Stimulated activated CD4-positive, alpha-beta T cell treated with anti-CD3 and anti-CD28 coated beads, Interleukin-1b, Interleukin-23, amount 100 ng/mL, for 4 hours (primary cell): ENCODE data around the gene WDR87.
A peak's percentile ranks its signal among the peaks of the same experiment; 100 is the strongest.

ENCODE experiments used
- DNase-seq, 2 donors: peaks; one replicate each; pipeline ENCODE4 v3.0.0-alpha.2; 2020; ENCODE audit warnings: low read depth in 2 of 2

Gene WDR87

DNA sequence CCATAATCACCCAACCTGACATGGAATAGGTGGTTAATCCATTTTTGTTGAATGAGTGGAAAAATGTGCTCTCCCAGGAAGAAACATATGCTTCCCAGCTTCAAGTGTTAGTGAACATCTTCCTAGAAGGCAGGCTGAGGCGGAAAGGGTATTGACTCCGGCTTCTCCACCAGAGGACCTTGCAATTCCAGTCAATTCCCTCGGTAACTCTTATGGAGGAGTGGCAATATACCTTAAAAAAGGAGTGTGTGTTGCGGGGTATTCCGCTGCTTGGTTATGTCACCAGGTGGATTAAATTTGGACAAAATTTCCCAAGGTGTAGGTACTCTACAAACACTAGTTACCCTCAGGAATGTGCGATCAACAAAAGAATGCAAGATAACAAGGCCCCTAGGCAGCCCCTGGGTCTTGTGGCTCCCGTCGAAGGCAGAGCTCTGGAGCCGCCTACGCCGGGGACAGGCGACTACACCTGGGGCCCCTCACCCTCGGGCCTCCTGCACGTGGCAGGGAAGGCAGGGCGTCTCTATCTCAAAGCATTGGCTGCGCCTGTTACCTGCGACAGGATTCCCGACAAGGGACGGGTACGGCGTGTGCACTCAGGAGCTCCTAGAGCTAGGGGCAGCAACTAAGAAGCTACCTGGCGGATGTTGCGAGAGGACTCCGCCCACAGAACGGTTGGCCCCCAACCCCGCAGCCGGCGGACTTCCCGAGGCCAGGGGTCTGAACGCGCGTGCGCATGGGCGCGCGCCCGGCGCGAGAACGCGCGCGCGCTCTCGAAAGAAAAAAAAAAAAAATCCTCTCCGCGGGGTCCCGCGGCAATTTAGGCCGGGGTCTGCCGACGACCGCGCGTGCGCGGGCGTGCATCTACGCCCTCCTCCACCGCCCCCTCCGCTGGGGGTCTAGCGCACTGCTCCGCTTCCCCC is at the start of gene WDR87:
Gene WDR87 (minus strand): TSS at position 649 of the 923 bp plus-strand sequence. CDS start 8,355 bp downstream, outside the sequence.
- DNase-seq: peak; percentile 25 to 35

DNA sequence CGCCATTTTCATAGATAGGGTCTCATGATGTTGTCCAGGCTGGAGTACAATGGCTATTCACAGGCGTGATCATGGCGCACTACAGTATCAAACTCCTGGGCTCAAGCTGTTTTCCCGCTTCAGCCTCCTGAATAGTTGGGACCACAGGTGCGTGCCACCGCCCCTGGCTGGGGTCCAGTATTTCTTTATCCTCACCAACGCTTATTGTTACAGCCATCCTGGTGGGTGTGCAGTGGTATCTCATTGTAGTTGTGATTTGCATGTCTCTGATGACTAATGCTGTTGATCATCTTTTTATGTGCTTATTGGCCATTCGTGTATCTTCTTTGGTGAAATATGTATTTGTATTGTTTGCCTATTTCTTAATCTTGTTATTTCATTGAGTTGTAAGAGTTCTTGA is 49.6 kb upstream of the WDR87 start:
- DNase-seq: no peak

DNA sequence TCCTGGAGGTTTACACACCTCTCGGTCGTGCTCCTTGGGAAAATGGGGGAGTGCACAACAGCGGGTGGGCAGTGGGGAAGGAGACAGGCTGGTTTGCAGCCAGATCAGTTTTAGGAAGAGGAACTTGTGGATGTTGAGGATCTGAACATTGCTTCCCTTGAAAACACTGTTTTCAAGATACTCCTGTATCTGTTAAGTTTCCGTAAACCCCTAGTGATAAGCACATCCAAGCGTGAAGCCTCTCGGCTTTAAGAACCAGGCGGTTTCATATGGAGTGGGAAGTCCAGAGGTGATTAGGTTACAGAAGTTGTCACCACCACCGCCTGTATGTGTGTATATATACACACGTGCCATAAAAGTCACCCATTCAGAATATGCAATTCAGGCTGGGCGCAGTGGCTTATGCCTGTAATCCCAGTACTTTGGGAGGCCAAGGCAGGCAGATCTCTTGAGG is 48.1 kb upstream of the WDR87 start:
- no peak for DNase-seq

DNA sequence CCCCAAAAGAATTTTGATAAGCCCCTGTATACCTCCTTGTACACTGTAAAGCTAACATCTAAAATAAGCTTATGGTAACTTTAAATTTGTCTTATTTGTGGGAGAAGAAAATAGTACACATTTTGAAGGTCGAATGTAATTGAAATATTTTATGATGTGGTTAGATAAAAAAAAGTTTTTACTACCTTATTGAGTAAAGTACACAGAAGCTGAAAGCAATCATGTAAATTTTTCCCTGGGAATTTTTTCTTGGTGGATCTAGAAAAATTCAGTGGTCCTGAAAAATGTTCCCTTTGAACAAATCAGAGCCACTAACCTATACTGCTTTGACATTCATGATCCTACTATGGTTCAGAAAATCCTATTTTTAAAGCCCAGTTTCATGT is 47.5 kb upstream of the WDR87 start:
- no peak for DNase-seq

DNA sequence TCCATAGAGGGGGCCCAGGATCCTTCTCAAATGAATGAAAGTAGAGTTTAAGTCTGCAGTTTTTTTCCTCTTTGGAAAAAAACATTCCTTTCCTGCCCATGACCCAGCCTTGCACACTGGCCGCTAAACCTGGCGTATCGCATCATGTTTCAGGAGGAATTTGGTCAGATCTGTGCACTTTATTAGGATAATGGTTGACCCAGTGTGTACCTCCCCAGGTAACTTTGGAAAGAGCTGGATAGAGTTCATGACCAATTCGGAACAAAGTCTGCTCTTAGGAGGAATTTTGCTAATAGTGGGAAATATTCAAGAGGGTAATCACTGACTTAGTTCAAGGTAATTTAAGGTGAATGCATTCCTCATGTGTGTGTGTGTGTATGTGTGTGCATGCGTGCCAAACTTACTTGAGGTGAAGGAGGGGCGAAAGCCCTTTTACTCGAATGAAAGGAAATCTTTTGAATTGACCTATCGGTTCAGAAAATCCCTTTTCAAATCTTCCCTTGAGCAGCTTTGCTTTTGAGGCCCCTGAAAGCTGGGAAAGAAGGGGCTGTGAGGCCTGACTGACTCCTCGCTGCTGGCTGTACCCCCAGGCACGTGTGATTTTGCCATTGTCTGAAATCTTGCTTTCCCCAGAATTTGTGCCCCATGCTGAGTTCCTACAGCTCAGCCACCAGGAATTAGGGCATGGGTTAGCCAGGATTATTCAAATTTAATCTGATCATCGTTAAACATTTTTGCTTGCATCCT is 47.0 kb upstream of the WDR87 start:
- DNase-seq: no peak

DNA sequence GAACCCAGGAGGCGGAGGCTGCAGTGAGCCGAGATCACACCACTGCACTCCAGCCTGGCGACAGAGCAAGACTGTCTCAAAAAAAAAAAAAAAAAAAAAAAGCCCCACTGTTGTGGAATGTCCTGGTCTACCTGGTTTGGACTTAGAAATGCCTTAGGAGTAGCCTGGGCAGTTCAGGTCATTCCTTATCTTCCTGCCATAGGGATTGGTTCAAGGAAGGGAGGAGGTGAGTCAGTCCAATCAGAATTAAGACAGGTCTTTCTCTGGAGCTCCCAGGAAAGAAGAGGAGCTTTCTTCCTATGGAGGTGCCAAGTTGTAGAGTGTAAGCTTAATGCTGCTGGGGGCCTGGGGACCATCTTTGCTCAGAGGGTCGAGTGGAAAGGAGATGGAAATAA is 45.4 kb upstream of the WDR87 start:
- no peak for DNase-seq

DNA sequence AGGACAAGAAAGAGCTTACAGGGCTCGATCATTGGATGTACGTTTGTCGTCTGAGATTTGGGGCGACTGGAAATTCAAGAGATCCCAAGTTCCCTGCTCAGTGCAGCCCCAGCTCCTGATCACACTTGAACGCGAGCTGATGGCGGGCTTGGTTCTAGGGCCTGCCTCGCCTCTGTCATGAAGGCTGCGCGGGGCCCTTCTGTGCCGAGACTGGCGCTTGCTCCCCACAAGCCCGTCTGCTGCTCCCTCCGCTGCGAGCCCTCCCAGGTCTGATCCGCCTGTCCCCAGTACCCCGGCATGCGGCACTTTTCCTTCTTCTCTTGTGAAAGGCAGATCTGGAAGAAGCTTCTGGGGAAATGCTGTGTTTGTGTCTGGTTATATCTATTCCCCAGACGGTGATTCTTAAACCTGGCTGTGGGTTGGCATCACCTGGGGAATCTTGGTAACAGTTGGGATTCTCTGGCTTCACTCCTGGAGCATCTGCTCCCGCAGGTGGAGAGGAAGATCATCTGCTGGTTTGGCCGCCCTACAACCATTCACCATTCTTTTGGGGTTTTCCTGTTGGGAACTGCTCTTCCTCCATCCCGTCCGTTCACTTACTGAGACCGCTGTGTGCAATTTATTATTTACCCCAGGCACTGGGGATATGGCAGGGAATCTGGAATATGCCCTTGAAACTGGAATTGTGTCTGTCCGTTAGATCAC is 44.2 kb upstream of the WDR87 start:
- DNase-seq: no peak

DNA sequence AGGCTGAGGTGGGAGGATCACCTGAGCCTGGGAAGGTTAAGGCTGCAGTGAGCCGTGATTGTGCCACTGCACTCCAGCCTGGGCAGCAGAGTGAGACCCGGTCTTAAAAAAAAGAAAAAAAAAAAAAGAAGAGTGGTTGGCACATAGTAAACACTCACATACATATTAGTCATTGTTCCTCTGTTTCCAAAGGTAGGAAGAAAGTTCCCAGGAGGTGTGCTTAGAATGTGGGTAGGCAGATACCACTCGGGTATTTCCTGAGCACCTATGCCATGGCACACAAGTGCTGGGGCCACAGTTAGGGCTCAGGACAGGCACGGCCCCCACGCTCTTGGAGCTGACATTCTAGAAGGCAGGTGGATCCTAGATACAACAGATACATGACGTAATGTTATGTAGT is 42.0 kb upstream of the WDR87 start:
- DNase-seq: no peak

DNA sequence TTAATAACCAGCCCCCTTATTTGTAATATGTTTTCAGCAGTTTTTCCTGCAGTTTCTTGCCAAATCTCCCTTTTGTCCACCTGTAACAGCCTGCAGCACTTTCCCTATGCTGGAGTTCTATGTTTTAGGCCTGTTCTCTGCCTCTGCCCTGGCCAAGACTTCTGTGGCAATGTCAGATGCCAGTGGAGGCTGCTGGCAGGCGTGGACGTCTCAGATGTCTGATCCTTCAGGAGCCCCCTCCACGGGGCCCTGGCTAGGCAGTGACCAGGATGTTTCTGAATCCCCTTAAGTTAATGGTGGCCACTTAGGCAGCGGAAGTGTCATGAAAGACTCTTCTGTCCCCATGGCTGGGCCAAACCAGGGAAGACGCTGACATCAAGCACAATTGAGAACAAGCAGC is 41.4 kb upstream of the WDR87 start:
- no peak for DNase-seq

DNA sequence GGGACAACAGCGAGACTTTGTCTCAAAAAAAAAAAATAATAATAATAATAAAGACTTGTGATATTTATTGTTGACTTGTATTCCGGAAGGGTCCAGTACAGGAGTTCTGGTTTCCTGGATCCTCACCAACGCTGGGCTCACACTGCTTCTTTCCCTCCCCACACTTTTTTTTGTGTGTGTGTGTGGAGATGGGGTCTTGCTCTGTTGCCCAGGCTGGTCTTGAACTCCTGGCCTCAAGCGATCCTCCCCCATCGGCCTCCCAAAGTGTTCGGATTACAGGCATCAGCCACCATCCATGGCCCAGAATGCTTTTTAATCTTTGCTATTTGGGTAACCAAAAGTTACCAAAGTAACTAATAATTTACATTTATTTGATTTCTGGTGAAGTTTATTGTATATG is 39.7 kb upstream of the WDR87 start:
- DNase-seq: no peak

DNA sequence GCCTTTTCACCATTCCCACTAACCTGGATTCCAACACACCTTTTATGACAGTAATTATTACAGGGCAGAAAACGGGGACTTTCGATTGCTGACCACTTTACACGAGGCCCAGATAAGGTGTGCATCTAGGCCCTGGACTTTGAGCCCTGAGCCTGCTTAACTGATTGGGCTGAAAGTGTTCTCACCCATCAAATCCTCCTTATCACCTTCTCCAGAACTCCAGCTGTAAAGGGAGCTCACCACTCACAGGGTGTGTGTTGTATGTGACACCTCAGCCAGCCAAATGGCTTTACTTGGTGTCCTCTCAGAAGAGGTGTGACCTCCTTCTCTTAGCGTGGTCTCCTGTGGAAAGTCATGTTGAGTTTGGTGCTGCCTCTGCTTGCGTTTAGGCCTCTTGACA is 37.1 kb upstream of the WDR87 start:
- no peak for DNase-seq

DNA sequence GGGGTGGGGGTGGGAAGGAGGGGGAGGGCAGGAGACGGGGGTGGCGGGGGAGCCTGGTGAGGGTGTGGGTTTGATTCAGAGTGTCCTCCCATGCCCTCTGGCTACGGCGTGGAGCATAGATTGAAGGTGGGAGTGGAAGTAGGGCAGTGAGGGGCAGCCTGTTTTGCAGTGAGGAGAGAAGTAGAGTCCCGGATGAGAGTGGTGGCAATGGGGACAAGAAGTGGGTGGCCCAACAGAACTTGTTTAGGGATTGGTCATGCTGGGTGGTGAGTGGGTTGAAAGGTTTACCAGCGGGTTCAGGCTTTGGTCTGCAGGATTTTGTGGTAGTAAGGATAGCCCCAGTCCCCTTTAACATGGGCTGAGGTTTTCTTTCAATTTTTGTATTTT is 36.1 kb upstream of the WDR87 start:
- no peak for DNase-seq

DNA sequence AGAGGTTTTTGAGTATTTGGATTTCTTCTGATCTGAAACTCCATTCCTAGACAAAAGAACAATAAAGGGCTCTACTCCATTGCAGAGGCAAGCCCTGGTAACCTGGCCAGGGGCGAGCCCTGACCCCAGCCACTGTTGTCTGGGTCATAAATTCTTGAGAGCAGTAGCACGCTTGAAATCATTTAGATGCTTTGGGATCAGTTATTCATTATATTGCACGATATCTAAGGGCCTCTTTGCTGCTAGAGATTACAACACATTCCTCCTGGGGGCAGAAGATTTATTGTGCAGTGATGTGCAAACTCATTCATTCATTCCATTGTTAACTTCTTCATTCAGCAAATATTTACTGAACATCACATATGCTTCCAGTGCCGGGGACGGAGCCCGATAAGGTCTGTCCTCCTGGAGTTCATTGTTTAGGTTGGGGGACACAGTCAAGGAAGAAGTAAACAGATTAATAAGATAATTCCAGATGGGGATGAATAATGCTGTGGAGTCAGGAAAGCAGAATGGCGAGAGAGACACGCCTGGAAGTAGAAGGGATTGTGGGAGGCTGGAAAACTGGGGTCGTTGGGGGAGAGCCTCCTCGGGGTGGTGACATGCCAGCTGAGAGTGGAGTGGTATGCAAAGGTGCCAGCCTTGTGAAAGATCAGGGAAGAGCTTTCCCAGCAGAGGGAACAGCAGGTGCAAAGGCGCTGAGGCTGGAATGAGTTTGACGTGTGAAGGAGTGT is 35.6 kb upstream of the WDR87 start:
- DNase-seq: no peak

DNA sequence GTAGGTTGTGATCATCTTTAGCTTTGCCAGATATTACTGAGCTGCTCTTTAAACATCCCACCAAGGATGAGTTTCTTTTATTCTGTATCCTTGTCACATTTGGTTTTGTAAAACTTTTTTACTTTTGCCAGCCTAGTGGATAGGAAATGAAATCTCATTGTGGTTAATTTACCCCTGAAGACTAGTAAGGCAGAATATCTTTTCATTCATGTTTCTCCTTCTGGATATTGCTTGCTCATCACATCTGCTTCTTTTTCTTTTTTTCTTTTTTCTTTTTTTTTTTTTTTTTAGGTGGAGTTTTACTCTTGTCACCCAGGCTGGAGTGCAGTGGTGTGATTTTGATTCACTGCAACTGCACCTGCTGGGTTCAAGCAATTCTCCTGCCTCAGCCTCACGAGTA is 32.0 kb upstream of the WDR87 start:
- DNase-seq: no peak

DNA sequence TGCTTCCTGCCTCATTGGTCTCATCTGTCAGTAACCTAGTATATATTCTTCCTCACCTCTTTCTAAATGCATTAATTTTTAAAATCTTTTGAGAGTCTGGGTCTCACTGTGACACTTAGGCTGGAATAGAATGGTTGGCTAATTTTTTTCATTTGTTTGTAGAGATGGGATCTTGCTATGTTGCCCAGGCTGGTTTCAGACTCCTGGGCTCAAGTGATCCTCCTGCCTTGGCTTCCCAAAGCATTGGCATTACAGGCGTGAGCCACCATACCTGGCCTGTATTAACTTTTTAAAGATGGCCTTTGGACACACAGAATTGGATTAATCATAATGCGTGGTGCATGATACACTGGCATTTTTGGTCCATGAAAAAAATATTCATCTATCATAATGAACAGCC is 30.5 kb upstream of the WDR87 start:
- no peak for DNase-seq

DNA sequence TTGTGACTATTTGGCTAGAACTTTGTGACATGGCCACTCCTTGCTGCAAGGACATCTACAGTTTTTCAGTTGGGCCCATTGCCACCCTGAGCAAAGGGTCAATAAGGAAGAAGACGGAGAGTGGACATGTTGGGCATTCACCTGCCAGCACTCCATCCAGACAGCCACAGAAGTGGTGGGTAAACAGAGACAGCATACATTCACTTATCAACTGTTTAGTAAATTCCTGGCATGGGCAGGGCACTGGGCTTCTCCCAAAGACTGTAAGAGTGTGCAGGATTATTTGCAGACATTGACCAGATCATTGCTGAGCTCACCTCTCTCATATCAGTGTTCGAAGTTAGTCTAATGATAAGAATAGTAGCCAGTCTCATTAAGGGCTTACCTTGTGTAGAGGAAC is 29.8 kb upstream of the WDR87 start:
- DNase-seq: no peak

DNA sequence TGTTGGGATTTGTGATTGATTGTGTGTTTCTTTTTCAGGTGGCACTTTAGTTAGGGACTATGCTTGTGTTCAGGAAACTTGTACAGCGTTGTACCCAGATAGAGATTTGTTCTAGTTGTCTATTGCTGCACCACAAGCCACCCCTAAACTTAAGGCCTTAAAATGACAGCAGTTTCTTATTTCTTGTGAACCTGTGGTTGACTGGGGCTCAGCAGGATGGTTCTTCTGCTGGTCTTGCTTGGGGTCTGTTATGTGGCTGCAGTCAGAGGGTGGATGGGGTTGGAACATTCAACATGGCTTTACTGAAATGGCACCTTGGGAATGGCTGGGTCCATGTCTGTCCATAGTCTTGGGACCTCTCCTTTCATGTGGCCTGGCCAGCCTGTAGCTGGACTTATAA is 28.9 kb upstream of the WDR87 start:
- DNase-seq: no peak

DNA sequence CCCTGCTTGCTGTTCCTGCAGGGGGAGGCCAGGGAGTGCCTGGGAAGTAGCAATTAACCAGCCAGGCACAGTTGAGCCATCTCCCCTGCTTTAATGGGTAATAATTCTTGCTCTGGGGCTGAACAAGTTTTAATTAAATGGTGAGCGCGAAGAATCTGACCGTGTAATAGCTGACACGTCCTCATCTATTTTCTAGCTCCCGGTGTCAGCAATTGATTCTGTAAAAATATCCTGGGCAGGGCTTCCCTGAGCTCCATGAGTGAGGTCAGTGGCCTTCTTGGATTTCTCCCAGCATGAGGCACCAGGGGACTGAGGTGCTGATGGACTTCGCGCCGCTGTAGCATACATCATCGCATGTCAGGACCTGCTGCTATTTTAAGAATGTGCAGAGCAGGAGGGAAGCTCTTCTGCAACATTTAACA is 27.6 kb upstream of the WDR87 start:
- no peak for DNase-seq

DNA sequence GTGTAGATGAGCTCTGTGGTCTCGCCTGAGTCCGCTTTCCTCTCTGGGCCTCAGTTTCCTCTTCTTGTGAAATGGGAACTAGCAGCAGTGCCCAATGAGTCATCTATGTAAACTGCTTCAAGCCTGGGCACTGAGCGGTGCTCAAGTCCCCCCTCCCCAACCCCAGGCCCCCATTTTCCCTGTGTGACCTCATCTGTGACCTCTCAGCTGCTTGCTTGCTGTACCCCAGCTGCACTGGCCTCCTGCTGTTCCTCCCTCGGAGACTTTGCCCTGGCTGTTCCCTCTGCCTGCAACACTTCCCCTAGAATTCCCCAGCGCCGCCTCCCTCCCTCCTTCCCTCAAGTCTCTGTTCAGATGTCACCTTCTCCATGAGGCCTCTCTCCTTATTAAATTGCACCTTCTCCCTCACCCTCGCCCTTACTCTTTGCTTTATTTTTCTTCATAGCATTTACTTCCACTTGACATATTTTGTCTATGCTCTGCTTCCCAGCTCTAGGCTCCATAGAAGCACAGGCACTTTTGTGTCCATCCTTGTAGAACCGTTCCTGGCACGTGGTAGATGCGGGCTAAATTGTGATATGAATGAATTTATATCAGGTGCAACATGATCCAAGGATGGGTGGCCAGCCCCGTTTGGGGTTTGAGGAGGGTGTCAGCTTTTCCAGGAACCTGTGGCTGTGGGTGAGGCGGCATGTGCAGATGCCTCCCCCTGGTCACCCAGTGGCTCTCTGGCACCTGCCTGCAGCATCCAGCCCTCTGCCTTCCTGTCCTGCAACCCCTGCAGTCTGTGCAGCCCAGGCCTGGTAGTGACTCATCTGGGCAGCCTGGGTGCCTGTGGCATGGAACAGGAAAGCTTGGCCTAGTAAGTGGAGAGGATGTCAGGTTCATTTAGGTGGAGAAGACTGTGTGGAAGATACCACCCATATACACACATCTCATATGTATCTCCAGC is 26.9 kb upstream of the WDR87 start:
- no peak for DNase-seq

DNA sequence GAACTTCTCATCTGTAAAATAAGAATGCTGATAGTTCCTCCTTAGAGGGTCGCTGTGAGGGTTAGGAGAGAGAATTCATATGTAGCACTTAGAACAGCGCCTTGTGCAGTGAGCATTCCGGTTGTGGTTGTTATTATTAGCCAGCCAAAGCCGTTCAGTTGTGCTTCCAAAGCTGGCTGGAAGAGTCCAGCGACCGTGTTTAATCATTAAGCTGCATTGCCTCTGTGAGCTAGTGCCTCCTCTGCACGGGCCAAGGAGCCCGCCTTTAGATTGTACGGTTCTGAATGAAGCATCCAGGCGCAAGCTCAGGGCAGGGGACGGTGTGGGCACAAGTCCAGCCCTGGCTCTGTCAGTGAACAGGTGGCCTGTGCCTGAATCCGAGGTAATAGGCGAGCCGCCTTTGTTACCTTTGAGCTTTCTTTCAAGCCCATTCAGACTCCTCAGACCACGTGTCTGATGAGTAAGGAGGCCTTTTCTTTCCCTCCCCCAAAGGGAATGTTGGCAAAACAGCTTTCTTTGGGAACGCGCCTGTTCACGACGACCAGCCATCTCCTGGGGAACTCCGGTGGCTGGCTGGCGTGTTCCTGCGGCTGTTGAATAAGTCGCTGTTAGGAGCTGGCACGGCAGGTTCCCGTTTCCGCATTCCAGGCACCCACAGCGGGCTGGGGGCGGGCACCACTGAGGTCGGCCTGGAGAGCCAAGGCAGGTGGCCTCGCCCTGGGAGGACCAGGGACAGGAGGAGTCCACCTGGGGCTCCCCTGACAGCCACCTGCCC is 25.7 kb upstream of the WDR87 start:
- DNase-seq: no peak
